LNCAP (cell line): ENCODE data around the gene USP9X.

Experiments
- CTCF ChIP-seq: fragments of 450-650 bp; IDR thresholded peaks from 2 replicates; pipeline ENCODE4 v1.5.1; 2017; ENCODE audit warnings: mild to moderate bottlenecking

Gene USP9X

GRCh38 chrX:41047878-41048534 is 37.2 kb upstream of the USP9X start:
- TF ChIP-seq CTCF = no peak

- TF ChIP-seq CTCF = no peak
Measured at GRCh38 chrX:41050359-41050758, 34.9 kb upstream of the USP9X start.

GRCh38 chrX:41051288-41051687 is 34.0 kb upstream of the USP9X start:
- TF ChIP-seq CTCF = no peak

- TF ChIP-seq CTCF = no peak
Measured at GRCh38 chrX:41055740-41056139, 29.5 kb upstream of the USP9X start.

- no peak for TF ChIP-seq CTCF
Measured at GRCh38 chrX:41064018-41064417, 21.2 kb upstream of the USP9X start.

- no peak for TF ChIP-seq CTCF
Measured at GRCh38 chrX:41066391-41066790, 18.9 kb upstream of the USP9X start.

GRCh38 chrX:41066969-41067368 is 18.3 kb upstream of the USP9X start:
- TF ChIP-seq CTCF = no peak

GRCh38 chrX:41067721-41068120 is 17.5 kb upstream of the USP9X start:
- TF ChIP-seq CTCF = no peak
